Measurements from ENCODE around the gene ASF1A. TPM values are rescaled to one million over a fixed set of nuclear protein-coding genes. Genes with fewer than 3 reads are reported as not detected.

The ASF1A gene
- polyA plus RNA-seq, 1 donor from 2014 or later: 65.6 TPM

- H3K27ac ChIP-seq (ENCODE audit: low read length): no peak overlapping the region
- no peaks in the 10 kb centered on the region for H3K9me2 ChIP-seq (ENCODE audit: insufficient read depth, low read length)
- no peaks in the 10 kb centered on the region for H3F3A ChIP-seq (ENCODE audit: insufficient read depth, low read length, poor library complexity, severe bottlenecking)
- H3K4me2 ChIP-seq (ENCODE audit: low read length): no peak overlapping the region
- H4K20me1 ChIP-seq (ENCODE audit: insufficient read depth): no peaks in the 10 kb centered on the region
- H3K9ac ChIP-seq (ENCODE audit: low read length): no peak overlapping the region
- H3K4me3 ChIP-seq (ENCODE audit: low read length): no peak overlapping the region
- no peaks in the 10 kb centered on the region for H3K79me2 ChIP-seq (replicated peaks; ENCODE audit: insufficient read depth, low read length)
- no peaks in the 10 kb centered on the region for H3K27me3 ChIP-seq (ENCODE audit: insufficient read depth, low read depth, low read length)
- H3K9me3 ChIP-seq (ENCODE audit: low read length): no peaks in the 10 kb centered on the region
- no peak overlapping the region for H2AFZ ChIP-seq (ENCODE audit: low read depth, low read length)
- no peaks in the 10 kb centered on the region for H3K36me3 ChIP-seq (ENCODE audit: insufficient read depth, low read length)
- TF ChIP-seq CTCF (IDR thresholded peaks at IDR 0.05; ENCODE audit: poor library complexity, severe bottlenecking) (no peak), REST (IDR thresholded peaks at IDR 0.05; ENCODE audit: borderline replicate concordance) (no peak), POLR2AphosphoS5 (IDR thresholded peaks at IDR 0.05) (no peak), RAD21 (conservative IDR thresholded peaks at IDR 0.05) (no peak), TAF1 (IDR thresholded peaks at IDR 0.05; ENCODE audit: low read depth) (no peak), SMC3 (conservative IDR thresholded peaks at IDR 0.05; ENCODE audit: poor library complexity) (no peak), EP300 (conservative IDR thresholded peaks at IDR 0.05; ENCODE audit: poor library complexity, severe bottlenecking) (no peak), MXI1 (conservative IDR thresholded peaks at IDR 0.05; ENCODE audit: poor library complexity, severe bottlenecking) (no peak), EZH2 (IDR thresholded peaks at IDR 0.05; ENCODE audit: borderline replicate concordance, insufficient read depth, low read length, poor library complexity, severe bottlenecking) (no peak)
Measured at GRCh38 chr6:118940770-118941169, 46.8 kb downstream of the ASF1A start.

DNA sequence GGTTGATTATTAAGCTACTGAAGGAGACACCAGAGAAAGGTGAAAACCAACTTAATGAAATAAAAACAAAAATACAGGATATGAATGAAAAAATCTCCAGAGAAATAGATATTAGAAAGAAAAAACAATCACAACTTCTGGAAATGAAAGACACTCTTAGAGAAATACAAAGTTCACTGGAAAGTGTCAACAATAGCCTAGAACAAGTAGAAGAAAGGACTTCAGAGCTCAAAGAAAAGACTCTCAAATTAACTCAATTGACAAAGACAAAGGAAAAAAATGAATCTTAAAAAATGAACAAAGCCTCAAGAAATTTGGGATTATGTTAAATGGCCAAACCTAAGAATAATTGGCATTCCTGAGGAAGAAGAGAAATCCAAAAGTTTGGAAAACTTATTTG is 51.3 kb downstream of the ASF1A start:
- Histone ChIP-seq H3K9me3 (ENCODE audit: low read length) (no peaks in the 10 kb centered on the region), H3K79me2 (replicated peaks; ENCODE audit: insufficient read depth, low read length) (no peaks in the 10 kb centered on the region), H3K27ac (ENCODE audit: low read length) (no peak overlapping the region), H3F3A (ENCODE audit: insufficient read depth, low read length, poor library complexity, severe bottlenecking) (no peaks in the 10 kb centered on the region), H3K9me2 (ENCODE audit: insufficient read depth, low read length) (no peaks in the 10 kb centered on the region), H3K4me2 (ENCODE audit: low read length) (no peak overlapping the region), H3K36me3 (ENCODE audit: insufficient read depth, low read length) (no peaks in the 10 kb centered on the region), H2AFZ (ENCODE audit: low read depth, low read length) (no peak overlapping the region), H4K20me1 (ENCODE audit: insufficient read depth) (no peaks in the 10 kb centered on the region), H3K9ac (ENCODE audit: low read length) (no peak overlapping the region), H3K27me3 (ENCODE audit: insufficient read depth, low read depth, low read length) (no peaks in the 10 kb centered on the region), H3K4me3 (ENCODE audit: low read length) (no peak overlapping the region)
- TF ChIP-seq CTCF (IDR thresholded peaks at IDR 0.05; ENCODE audit: poor library complexity, severe bottlenecking) (no peak), TAF1 (IDR thresholded peaks at IDR 0.05; ENCODE audit: low read depth) (no peak), REST (IDR thresholded peaks at IDR 0.05; ENCODE audit: borderline replicate concordance) (no peak), SMC3 (conservative IDR thresholded peaks at IDR 0.05; ENCODE audit: poor library complexity) (no peak), POLR2AphosphoS5 (IDR thresholded peaks at IDR 0.05) (no peak), EP300 (conservative IDR thresholded peaks at IDR 0.05; ENCODE audit: poor library complexity, severe bottlenecking) (no peak), MXI1 (conservative IDR thresholded peaks at IDR 0.05; ENCODE audit: poor library complexity, severe bottlenecking) (no peak), RAD21 (conservative IDR thresholded peaks at IDR 0.05) (no peak), EZH2 (IDR thresholded peaks at IDR 0.05; ENCODE audit: borderline replicate concordance, insufficient read depth, low read length, poor library complexity, severe bottlenecking) (no peak)
